Liver (tissue), 3 donors: ENCODE data around the gene DYNC1I2.

ENCODE experiments used
- CTCF ChIP-seq: fragments of 150-350 bp; IDR thresholded peaks from 2 replicates; pipeline ENCODE4 v1.5.1; 2017; ENCODE audit warnings: improper control_type of control experiment, low read depth, low read length; ENCODE audit not compliant: missing input control
- EGR1 ChIP-seq, 2 donors: IDR thresholded peaks; 2 replicates each; pipeline ENCODE4 v1.6.1; 2016 to 2018; ENCODE audit warnings: antibody characterized with exemption in 2 of 2, low read depth in 2 of 2
- NR2F2 ChIP-seq: IDR thresholded peaks from 2 replicates; pipeline ENCODE4 v1.6.1; 2016; ENCODE audit warnings: antibody characterized with exemption
- YY1 ChIP-seq: IDR thresholded peaks from 2 replicates; pipeline ENCODE4 v1.6.1; 2016; ENCODE audit warnings: antibody characterized with exemption, mild to moderate bottlenecking
- donor health status: healthy.
- donor health status: healthy.

GRCh38 chr2:171668183-171668582 lies 19.1 kb upstream of the DYNC1I2 start:
- TF ChIP-seq CTCF = no peak
- no peak for TF ChIP-seq YY1
- TF ChIP-seq EGR1 (IDR thresholded peaks at IDR 0.05; ENCODE audit: low read depth in 2 of 2) = no peak
- no peak for TF ChIP-seq NR2F2
